AML-193 (cell line): Measurements from ENCODE around the gene GRIK5.

Experiments
- DNase-seq, 2 experiments: peaks; one replicate each; lab custom pipeline; 2025; lab: John Stamatoyannopoulos, UW

GRIK5 gene

GRCh38 chr19:41990615-41991014 lies 79.4 kb downstream of the GRIK5 start:
- DNase-seq = no peak

- DNase-seq = no peak
Measured at GRCh38 chr19:41990028-41990427, 80.0 kb downstream of the GRIK5 start.

DNA sequence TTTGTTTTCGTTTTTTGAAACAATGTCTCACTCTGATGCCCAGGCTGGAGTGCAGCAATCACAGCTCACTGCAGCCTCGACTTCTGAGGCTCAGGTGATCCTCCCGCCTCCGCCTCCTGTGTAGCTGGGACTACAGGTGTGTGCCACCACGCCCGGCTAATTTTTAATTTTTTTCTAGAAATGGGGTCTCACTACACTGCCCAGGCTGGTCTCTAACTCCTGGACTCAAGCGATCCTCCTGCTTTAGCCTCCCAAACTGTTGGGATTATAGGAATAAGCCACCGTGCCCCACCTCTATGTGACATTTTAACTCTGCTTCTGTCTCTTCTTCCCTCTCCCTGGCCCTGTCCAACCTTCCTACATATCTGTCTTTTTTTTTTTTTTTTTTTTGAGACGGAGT lies 81.1 kb downstream of the GRIK5 start:
- DNase-seq = no peak

DNA sequence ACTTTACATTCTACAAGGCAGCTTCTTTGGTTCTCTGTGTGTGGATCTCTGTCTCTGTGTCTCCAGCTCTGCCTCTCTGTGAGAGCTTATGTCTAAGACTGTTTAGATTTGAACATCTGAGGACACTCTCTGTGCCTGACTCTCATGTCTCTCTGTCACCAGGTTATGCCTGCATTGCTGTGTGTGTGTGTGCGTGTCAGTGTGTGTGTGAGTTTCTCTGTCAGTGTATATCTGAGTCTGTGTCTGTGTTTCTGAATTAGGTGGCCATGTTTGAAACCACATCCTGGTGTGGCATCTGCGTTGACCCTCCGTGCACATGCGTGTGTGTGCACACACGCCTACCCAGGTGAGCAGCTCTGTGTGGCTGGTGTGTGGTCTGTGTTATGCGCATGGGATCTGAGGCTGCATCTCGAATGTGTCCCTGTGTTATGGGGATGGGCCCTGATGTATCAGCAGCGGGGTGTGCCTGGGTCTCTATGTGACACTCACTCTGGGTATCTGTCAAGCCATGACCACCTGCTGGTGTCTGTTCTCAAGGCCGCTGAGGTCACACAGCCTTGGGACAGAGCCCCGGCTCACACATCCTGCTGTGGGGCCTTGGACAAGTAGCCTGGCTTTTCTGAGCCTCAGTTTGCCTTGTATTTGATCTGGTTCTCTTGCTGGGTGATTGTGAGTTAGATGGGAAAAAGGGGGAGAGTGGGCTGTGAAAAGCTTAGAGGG lies 82.7 kb downstream of the GRIK5 start:
- no peak for DNase-seq

DNA sequence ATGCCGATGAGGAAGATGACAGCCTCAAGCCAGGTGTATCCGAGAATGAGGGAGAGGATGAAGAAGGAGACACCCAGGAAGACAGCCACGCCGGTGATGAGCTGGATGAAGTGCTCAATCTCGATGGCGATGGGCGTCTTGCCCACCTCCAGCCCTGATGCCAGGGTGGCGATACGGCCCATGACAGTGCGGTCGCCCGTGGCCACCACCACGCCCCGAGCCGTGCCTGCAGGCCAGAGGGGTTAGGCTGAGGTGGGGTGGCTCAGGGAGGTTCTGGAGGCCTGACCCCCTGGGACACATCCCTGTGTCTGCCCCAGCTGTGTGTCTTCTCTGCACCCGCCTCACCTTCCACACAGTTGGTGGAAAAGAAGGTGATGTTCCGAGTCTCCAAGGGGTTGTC lies 85.0 kb downstream of the GRIK5 start:
- no peak for DNase-seq

DNA sequence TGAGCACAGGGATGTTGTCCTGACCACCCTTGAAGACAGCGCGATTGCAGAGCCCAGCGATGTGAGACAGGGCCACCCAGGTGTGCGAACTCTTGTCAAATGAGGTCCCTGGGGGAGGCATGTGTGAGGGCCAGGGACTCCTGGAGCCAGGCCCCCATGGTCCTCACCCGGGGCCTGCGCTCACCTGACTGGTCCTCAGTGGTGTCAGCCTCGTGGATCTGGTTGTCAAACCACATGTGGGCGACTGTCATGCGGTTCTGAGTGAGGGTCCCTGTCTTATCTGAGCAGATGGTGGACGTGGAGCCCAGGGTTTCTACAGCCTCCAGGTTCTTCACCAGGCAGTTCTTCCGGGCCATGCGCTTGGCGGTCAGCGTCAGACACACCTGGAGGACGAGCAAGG lies 88.3 kb downstream of the GRIK5 start:
- no peak for DNase-seq

- no peak for DNase-seq
Measured at GRCh38 chr19:41978470-41978869, 91.5 kb downstream of the GRIK5 start.

DNA sequence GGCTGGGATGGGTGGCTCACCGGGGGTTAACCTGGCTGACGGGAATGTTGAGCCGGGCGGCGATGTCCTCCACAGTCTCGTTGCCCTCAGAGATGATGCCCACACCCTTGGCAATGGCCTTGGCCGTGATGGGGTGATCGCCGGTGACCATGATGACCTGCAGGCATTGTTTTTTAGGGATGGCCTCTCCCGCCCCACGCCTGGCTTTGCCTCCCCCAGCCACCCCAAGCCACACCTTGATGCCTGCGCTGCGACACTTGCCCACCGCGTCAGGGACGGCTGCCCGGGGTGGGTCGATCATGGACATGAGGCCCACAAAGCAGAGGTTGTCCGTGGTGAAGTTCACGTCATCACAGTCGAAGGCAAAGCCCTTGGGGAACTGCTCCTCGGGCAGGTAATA lies 92.1 kb downstream of the GRIK5 start:
- no peak for DNase-seq

- no peak for DNase-seq
Measured at GRCh38 chr19:41974652-41975051, 95.4 kb downstream of the GRIK5 start.

- no peak for DNase-seq
Measured at GRCh38 chr19:41971363-41971762, 98.6 kb downstream of the GRIK5 start.

GRCh38 chr19:41969772-41970458 lies 100.1 kb downstream of the GRIK5 start:
- no peak for DNase-seq

DNA sequence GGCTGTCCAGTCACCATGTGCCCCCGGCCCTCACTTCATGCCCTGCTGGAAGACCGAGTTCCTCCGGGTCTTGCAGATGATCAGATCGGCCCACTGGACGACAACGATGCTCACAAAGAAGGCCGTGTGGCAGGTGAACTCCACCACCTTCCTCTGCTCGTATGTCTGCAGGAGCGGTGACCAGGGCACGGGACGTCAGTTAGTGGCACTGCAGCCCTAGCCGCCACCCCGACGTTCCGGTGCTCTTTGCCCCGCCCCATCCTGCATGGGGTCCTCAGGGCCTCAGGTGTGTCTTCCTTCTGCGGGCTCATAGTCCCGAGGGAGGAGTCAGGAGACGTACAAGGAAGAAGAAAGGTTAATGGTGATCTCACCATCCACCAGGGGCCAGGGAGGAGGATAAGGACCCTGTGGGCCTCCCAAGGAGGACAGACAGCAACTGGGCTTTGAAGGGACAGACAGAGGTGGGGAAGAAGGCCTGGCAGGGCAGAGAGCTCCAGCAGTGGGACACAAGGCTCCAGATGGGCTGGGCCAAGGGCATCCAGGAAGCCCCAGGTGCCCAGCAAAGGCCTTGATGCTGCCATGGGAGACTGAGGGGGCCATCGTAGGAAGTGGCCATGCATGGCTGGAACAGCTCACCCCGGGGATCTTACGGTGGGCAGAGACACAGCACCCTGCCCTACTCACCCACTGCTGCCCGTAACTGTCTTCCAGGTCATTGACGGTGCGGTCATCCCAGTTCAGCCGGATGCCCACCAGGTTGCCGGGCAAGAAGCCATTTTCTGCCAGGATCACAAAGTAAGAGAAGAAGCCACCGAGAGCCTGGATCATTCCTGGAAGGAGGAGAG lies 101.0 kb downstream of the GRIK5 start:
- no peak for DNase-seq

- no peak for DNase-seq
Measured at GRCh38 chr19:41967054-41967783, 102.8 kb downstream of the GRIK5 start.

DNA sequence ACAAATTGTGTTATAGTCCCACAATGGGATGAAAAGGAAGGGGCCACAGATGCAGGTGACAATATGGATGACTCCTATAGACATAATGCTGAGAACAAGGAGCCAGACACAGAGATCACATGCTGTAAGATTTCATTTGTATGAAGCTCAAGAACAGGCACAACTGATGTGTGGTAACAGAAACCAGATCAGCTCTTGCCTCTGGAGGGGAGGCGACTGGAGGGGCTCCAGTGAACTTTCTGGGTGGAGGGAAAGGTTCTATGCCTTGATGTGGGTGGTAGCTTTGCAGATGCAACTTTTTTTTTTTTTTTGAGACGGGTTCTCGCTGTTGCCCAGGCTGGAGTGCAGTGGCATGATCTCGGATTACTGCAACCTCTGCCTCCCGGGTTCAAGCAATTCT lies 104.9 kb downstream of the GRIK5 start:
- no peak for DNase-seq

- no peak for DNase-seq
Measured at GRCh38 chr19:41960973-41961372, 109.0 kb downstream of the GRIK5 start.

DNA sequence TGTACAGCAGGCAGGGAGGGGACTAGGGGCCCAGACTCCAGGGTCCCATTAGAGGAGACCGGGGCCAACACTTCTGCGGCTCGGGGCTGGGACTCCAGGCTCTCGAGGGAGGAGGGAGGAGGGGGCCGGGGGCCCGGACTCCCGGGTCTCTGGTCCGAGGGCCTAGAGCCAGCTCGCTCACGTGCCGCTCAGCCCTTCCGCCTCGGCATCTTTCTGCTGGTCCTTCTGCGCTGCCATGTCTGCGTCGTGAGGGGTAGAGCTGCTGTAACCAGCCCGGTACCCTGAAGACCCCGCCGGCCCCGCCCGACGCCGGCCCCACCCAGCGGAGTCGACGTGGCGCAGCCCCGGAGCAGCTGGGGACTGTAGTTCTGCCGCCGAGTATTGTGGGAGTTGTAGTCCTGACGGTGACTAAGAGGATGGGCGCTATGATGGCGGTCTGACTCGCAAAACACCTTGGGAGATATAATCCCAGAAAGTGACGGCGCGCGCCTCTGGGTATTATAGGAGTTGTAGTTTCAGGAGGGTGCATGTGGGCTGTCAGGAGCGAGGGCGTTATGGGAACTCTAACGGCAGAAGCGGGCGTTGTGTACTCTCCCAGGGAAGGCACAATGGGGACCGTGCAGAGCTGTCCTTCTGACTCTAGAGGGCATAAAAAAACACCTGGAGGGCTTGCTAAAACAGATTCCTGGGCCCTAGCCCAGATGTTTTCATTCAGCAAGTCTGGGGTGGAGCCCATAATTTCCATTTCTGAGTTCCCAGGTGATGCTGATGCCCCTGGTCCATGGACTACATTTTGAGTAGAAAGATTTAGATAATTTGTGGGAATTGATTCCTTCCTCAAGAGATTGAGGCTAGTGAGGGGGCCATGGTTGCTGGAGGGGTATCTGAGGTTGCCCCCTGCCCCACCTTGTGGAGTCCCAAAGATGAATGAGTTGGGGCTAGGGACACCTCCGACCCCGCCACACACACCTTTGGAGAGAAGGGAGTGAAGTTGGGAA lies 110.7 kb downstream of the GRIK5 start, which contains the start of gene RABAC1:
TSS of gene RABAC1 (minus strand) at position 266 of the 998 bp plus-strand sequence. CDS start at position 237, 29 bp downstream.
- peak; percentile 81 to 86 for DNase-seq

DNA sequence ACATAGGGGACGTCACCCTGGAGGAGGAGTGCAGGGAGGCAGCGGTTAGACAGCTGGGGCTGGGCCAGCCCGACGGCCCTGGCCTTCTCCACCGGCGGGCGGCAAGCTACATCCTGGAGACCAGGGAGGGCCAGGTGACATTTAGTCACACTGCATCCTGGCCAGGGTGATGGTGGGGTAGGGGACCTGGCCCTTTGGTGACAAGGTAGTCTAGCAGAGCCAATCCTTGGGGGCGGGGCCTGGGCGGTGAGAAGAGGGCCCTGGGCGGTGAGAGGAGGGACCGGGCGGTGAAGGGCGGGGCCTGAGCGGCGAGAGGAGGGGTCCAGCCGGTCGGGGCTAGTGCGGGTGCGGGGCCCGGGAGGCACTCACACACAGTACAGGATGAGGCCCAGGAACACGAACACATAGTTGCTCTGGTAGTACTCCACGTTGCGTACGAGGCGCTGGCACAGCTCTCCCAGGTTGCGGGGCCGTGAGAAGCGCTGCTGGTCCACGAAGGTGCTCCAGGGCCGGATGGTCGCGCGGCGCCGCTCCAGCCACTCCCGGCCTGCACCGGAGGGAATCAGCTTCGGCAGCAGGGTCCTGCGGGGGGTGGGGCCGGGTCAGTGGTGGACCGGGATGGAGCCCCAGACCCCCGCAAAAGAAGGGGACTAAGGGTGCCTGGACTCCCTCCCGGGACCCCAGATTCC lies 111.5 kb downstream of the GRIK5 start:
- DNase-seq = peak; percentile 19 to 41

GRCh38 chr19:41957838-41958366 lies 112.1 kb downstream of the GRIK5 start:
- peak; percentile 62 to 75 for DNase-seq

DNA sequence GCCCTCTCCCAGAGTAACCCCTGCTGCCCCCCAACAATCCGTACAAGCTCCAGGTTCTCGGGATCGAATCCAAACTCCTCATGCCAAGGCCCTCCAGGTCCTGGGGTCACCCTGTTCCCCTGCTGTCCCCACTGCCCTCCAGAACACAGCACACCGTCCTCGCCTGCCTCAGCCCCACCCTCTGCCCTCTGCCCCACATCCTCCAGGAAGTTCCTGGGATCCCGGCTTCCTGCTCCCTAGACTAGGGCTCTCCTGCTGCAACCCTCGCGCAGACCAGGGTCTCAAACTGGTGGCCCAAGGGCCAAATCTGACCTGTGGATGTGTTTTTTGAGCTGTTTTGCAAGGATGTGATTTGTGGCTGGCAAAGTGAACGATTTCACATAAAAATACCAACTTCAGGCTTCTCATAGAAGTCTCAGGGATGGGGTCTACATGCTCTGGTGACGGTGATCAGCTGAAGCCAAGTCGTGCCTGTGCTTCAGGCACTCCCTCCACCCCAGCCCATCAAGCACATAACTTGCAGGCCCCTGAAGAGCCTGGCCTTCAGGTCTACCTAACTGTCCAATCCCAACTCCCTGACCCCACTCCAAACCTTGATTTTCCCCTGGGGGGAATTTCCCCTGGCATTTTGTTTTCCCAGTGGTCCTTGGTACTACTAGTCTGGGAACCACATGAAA lies 112.7 kb downstream of the GRIK5 start:
- no peak for DNase-seq
